SK-N-SH (cell line): Measurements from ENCODE around the gene RNFT2. TPM values are rescaled to one million over a fixed set of nuclear protein-coding genes. Genes with fewer than 3 reads are reported as not detected.

Experiments
- CTCF ChIA-PET: fragments of 300-600, 350-600 bp; formaldehyde crosslinking; extraction: SDS; loops from one replicate; lab custom pipeline; 2021; lab: Yijun Ruan, JAX
- POLR2A ChIA-PET: fragments of 350-600 bp; sonication (Branson Sonifier 250); formaldehyde crosslinking; extraction: SDS; loops from one replicate; lab custom pipeline; 2020; ENCODE audit warnings: antibody characterized with exemption, inconsistent platforms; lab: Yijun Ruan, JAX
- DNase-seq: peaks from one replicate; pipeline ENCODE4 v3.0.0; 2012
- H2AFZ ChIP-seq: fragments of 200-600 bp; sonication (generic); 2 replicates; pipeline ENCODE4 v1.8.1; 2016; ENCODE audit warnings: antibody characterized with exemption, mild to moderate bottlenecking, low read depth
- H3F3A ChIP-seq: fragments of 200-600 bp; sonication (generic); replicated peaks from 2 replicates; pipeline ENCODE3; 2016; ENCODE audit warnings: antibody characterized with exemption, mild to moderate bottlenecking; ENCODE audit not compliant: insufficient read depth
- H3K27ac ChIP-seq, 2 experiments: fragments of 200-500 bp in 1 of 2; fragments of 200-600 bp in 1 of 2; sonication (Bioruptor generic) in 1 of 2; sonication (generic), shearing (Covaris generic) in 1 of 2; 2 replicates each; pipeline versions ENCODE4 v1.5.1 to v1.6.1; 2014 to 2016; ENCODE audit warnings: low read depth in 2 of 2, inconsistent platforms in 1 of 2, low read length in 1 of 2, mild to moderate bottlenecking in 1 of 2, mixed read lengths in 1 of 2
- H3K27me3 ChIP-seq: fragments of 200-600 bp; sonication (generic), shearing (Covaris generic); 2 replicates; pipeline ENCODE4 v1.6.1; 2016; ENCODE audit warnings: mixed run types; ENCODE audit not compliant: insufficient read depth
- H3K36me3 ChIP-seq, 2 experiments: fragments of 200-500 bp in 1 of 2; fragments of 200-600 bp in 1 of 2; sonication (Bioruptor generic) in 1 of 2; sonication (generic) in 1 of 2; replicated peaks in 1 of 2; 2 replicates each; pipeline versions ENCODE3 to v1.5.1; 2014 to 2016; ENCODE audit warnings: low read length in 1 of 2, mild to moderate bottlenecking in 1 of 2; ENCODE audit not compliant: insufficient read depth in 2 of 2, control insufficient read depth in 1 of 2
- H3K4me1 ChIP-seq, 2 experiments: fragments of 200-500 bp in 1 of 2; fragments of 200-600 bp in 1 of 2; sonication (Bioruptor generic) in 1 of 2; sonication (generic), shearing (Covaris generic) in 1 of 2; 2 replicates each; pipeline versions ENCODE4 v1.5.1 to v1.6.1; 2014 to 2016; ENCODE audit warnings: low read depth in 1 of 2, low read length in 1 of 2, mixed run types in 1 of 2; ENCODE audit not compliant: insufficient read depth in 2 of 2, control insufficient read depth in 1 of 2
- H3K4me2 ChIP-seq: fragments of 200-600 bp; sonication (generic), shearing (Covaris generic); 2 replicates; pipeline ENCODE4 v1.6.1; 2017; ENCODE audit warnings: mixed run types
- H3K4me3 ChIP-seq, 2 experiments: fragments of 200-500 bp in 1 of 2; fragments of 200-600 bp in 1 of 2; sonication (Bioruptor generic) in 1 of 2; sonication (generic), shearing (Covaris generic) in 1 of 2; 2 replicates each; pipeline versions ENCODE4 v1.5.1 to v1.8.1; 2014 to 2016; ENCODE audit warnings: low read depth in 2 of 2, inconsistent platforms in 1 of 2, low read length in 1 of 2, mild to moderate bottlenecking in 1 of 2, mixed read lengths in 1 of 2, moderate library complexity in 1 of 2
- H3K79me2 ChIP-seq: fragments of 200-600 bp; sonication (generic); 2 replicates; pipeline ENCODE4 v1.8.1; 2017; ENCODE audit warnings: mild to moderate bottlenecking; ENCODE audit not compliant: insufficient read depth
- H3K9ac ChIP-seq: fragments of 200-600 bp; sonication (generic); 2 replicates; pipeline ENCODE4 v1.6.1; 2017; ENCODE audit warnings: mixed run types
- H3K9me2 ChIP-seq: fragments of 200-600 bp; sonication (generic); 2 replicates; pipeline ENCODE4 v1.6.1; 2017; ENCODE audit warnings: mixed run types
- H3K9me3 ChIP-seq: fragments of 200-600 bp; sonication (generic); 2 replicates; pipeline ENCODE4 v1.6.1; 2017; ENCODE audit warnings: mixed run types, mild to moderate bottlenecking, moderate library complexity
- H4K20me1 ChIP-seq: fragments of 200-600 bp; sonication (generic); 2 replicates; pipeline ENCODE4 v1.6.1; 2017; ENCODE audit warnings: mild to moderate bottlenecking, mixed run types; ENCODE audit not compliant: insufficient read depth
- FOXM1 ChIP-seq: IDR thresholded peaks from 2 replicates; pipeline ENCODE4 v1.4.0; 2012; ENCODE audit warnings: low read depth, mild to moderate bottlenecking
- GABPA ChIP-seq: IDR thresholded peaks from 2 replicates; pipeline ENCODE4 v1.4.0; 2012; ENCODE audit warnings: low read depth, mild to moderate bottlenecking
- NFIC ChIP-seq: IDR thresholded peaks from 2 replicates; pipeline ENCODE4 v1.4.0; 2012; ENCODE audit warnings: borderline replicate concordance
- REST ChIP-seq: IDR thresholded peaks from 2 replicates; pipeline ENCODE4 v1.6.1; 2012; ENCODE audit warnings: mild to moderate bottlenecking, low read depth, low read length, moderate library complexity
- RXRA ChIP-seq: IDR thresholded peaks from 2 replicates; pipeline ENCODE4 v1.4.0; 2012; ENCODE audit warnings: low read depth, mild to moderate bottlenecking, borderline replicate concordance
- SMC3 ChIP-seq: IDR thresholded peaks from 2 replicates; pipeline ENCODE4 v1.6.1; 2012; ENCODE audit warnings: low read depth, low read length, improper control_type of control experiment
- TAF1 ChIP-seq: IDR thresholded peaks from 2 replicates; pipeline ENCODE4 v1.6.1; 2012; ENCODE audit warnings: low read depth, mild to moderate bottlenecking, low read length, moderate library complexity, borderline replicate concordance
- TEAD4 ChIP-seq: IDR thresholded peaks from 2 replicates; pipeline ENCODE4 v1.4.0; 2012; ENCODE audit warnings: mild to moderate bottlenecking, borderline replicate concordance; ENCODE audit not compliant: insufficient read depth
- USF1 ChIP-seq: IDR thresholded peaks from 2 replicates; pipeline ENCODE4 v1.4.0; 2012; ENCODE audit warnings: low read depth, borderline replicate concordance
- USF2 ChIP-seq: fragments of 150-350 bp; IDR thresholded peaks from 2 replicates; pipeline ENCODE4 v1.6.1; 2017; ENCODE audit warnings: antibody characterized with exemption, low read length, low read depth, borderline replicate concordance
- WGBS: methylation state at CpG from one replicate; pipeline ENCODE4 v1.1.6; 2017; ENCODE audit warnings: low lambda C conversion rate; 5-methylcytosine and 5-hydroxymethylcytosine counted together
- polyA plus RNA-seq, 3 experiments: library from polyadenylated mRNA; depleted of rRNA; stranded (reverse); fragments of >200 nt; gene quantifications; 2 replicates each; pipeline ENCODE4 v1.2.3, GENCODE V29; 2012

Gene RNFT2
- polyA plus RNA-seq, 1 of the 3 experiments (the other 2 are of a cell fraction), result 3.8 TPM

- Histone ChIP-seq H3K4me2 (no peak overlapping the region), H3K27me3 (no peaks in the 10 kb centered on the region), H3K79me2 (peaks cover 3% of the 10 kb centered on the region; the same call in 1 of the 2 replicates), H3K9ac (no peak overlapping the region), H3K36me3 (no peaks in the 10 kb centered on the region), H3K9me3 (no peaks in the 10 kb centered on the region), H3F3A (peaks cover 14% of the 10 kb centered on the region), H4K20me1 (no peaks in the 10 kb centered on the region), H3K9me2 (no peaks in the 10 kb centered on the region), H3K27ac (no peak overlapping the region), H2AFZ (no peak overlapping the region), H3K4me1 (peaks cover 4 to 8% of the 10 kb centered on the region in 2 experiments; a peak in 2 of 4 replicates), H3K4me3 (no peak overlapping the region)
- ChIA-PET CTCF (no interaction called here), POLR2A (no interaction called here)
- TF ChIP-seq SMC3 (no peak), TAF1 (no peak), RXRA (no peak), REST (no peak), TEAD4 (no peak)
- no peak for DNase-seq
- 83% methylated on average over 8 of the region's 8 CpGs for WGBS
Observed at GRCh38 chr12:116821291-116821690, 83.2 kb downstream of the RNFT2 start.

DNA sequence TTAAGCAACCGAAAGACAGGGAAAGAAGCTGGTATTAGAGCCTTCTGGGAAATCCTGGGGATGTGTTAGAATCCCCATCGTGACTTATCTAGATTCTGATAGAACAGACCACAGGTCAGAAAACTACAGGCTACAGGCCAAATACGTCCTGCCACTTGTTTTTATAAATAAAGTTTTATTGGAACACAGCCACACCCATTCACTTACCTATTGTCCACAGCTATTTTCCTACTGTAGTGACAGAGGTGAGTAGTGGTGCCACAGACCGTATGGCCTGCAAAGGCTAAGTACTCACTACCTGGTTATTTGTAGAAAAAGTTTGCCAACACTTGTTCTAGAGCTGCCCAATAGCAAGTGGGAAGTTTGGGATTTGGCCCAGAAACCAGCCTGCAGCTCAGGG, 89.3 kb downstream of the RNFT2 start:
- no peaks in the 10 kb centered on the region for H3K79me2 ChIP-seq
- WGBS, result 87% methylated on average over 4 of the region's 4 CpGs
- no peak for TF ChIP-seq USF2
- no peak for TF ChIP-seq NFIC
- TF ChIP-seq TEAD4, result no peak
- TF ChIP-seq SMC3, result no peak
- no peak for TF ChIP-seq RXRA
- no peak for TF ChIP-seq GABPA
- no peak for TF ChIP-seq USF1
- TF ChIP-seq FOXM1, result no peak
- no peaks in the 10 kb centered on the region for H3F3A ChIP-seq
- DNase-seq, result no peak
- H3K9me2 ChIP-seq, result no peaks in the 10 kb centered on the region
- H4K20me1 ChIP-seq, result no peaks in the 10 kb centered on the region
- H3K9me3 ChIP-seq, result no peaks in the 10 kb centered on the region
- no peak overlapping the region for H3K4me2 ChIP-seq
- ChIA-PET POLR2A (no interaction called here), CTCF (no interaction called here)
- no peak overlapping the region for H2AFZ ChIP-seq
- H3K4me3 ChIP-seq, result no peak overlapping the region
- H3K27me3 ChIP-seq, result no peaks in the 10 kb centered on the region
- no peak overlapping the region for H3K9ac ChIP-seq
- no peaks in the 10 kb centered on the region for H3K36me3 ChIP-seq
- no peaks in the 10 kb centered on the region for H3K4me1 ChIP-seq
- no peak overlapping the region for H3K27ac ChIP-seq
